ENCODE data around the gene LCE3C.
"Not testable (repeated sequence)": the region's sequence is repeated elsewhere in the genome, so short reads cannot be mapped to it uniquely, and the experiment has no call there.

The LCE3C gene, protein sequence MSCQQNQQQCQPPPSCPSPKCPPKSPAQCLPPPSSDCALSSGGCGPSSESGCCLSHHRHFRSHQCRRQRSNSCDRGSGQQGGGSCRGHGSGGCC
- 0 reads per million in 2 donors for total RNA-seq

DNA sequence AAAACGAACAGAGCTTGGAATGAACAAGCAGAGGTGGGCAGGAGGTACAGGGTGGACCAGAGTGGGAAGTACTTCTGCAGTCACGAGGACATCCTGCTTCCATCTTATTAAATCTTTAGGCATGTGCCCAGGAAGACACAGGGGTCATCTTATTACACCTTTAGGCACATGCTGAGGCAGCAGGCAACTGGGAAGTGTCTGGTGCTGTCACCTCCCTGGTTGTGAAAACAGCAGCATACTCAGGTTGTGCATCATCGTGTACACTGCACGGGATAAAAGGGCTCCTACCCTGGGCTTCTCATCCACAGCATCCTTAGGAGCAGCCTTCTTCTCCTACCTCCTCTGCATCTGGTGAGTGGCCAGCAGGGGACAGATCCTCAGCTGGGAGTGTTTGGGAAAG lies at the start of gene LCE3C:
LCE3C (plus strand) TSS at position 301 of the 400 bp plus-strand sequence. CDS start 498 bp downstream, outside the sequence.
- no peak for DNase-seq

DNA sequence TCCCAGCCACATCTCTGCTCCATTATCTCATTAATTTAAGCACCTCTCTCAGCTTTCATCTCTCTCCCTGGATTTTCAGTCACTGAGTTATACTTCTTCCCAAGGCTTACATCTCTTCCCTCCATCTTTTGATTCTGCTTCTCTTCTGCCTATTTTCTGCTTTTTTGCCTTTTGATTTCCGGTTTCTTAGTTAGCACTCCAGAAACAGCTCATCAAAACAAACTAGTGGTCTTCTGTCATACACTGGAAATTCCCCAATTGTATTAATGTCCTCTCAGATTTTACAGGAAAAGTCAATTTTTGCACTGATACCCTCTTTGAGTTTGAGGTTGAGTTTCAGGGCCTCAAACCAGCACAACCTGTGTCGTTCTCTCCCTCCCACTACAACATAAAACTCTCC lies 34.9 kb upstream of the LCE3C start:
- DNase-seq: no peak

DNA sequence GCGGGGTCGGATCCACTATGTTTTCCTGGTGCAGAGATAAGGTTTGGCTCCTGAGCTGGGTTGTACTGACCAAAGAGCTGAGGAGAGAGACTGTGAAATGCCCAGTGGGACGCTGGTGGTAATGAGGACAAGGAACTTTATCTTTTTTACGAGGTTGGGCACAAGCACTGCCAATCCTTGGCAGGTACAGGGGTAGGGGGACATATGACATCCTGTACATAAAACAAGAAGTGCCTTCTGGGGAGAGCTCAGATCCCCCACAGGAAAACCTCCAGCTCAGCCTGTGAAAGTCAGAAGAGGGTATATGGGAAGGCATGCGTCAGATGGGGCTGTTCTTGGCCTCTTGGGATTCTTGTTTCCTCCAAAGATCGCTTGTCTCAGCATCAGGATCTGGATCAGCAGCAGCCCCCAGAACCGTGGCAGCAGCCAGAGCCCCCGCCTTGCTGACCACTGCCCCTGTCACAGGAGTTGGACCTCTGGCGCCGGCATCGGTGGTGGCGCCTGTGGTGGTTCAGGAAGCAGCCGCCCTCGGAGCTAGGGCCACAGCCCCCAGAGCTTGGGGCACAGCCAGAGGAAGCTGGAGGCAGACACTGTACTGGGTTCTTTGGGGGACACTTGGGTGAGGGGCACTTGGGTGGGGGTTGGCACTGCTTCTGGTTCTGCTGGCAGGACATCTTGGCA lies 34.4 kb upstream of the LCE3C start:
- DNase-seq: no peak

DNA sequence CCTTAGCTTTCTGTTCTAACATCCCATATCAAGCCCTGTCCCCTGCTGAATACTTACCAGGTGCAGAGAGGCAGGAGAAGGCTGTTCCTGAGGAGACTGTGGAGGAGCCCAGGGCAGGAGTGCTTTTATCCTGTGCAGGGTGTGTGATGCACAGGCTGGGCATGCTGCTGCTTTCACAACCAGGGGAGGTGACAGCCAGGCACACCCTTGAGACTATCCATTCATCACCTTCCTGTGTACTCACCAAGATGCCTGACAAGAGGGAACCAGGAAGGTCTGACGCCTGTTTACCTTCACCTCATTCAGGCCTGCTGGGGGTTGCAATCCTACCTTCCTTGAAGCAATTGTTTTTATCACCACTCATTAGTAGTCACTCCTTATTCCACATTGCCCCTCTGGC lies 33.4 kb upstream of the LCE3C start, which contains the start of gene LCE3E:
LCE3E (minus strand) TSS at position 100 of the 400 bp plus-strand sequence. CDS start 572 bp downstream, outside the sequence.
- DNase-seq: no peak

DNA sequence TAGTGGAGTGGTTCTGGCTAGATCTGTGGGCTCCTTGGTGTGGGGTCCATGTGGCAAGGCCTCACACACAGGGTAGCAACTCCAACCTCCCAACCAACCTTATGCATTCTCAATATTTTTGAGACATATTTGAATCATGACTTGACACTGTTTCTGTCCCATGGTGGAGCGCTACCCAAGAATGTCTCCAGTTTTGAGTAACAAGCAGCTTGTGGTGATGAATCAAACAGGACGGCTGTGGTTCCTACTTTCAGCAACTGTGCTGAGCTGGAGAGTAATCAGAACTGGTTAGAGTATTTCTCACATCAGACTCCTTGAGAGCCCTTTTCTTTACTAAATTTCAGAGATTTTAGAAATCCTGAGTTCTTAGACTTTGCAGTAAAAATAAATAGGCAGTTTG lies 22.9 kb upstream of the LCE3C start:
- no peak for DNase-seq

DNA sequence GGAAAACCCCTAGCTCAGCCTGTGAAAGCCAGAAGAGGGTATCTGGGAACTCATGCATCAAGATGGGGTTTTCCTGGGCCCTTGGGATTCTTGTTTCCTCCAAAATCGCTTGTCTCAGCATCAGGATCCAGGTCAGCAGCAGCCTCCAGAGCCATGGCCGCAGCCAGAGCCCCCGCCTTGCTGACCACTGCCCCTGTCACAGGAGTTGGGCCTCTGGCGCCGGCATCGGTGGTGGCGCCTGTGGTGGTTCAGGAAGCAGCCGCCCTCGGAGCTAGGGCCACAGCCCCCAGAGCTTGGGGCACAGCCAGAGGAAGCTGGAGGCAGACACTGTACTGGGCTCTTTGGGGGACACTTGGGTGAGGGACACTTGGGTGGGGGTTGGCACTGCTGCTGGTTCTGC lies 20.5 kb upstream of the LCE3C start:
- not testable (repeated sequence) for DNase-seq

DNA sequence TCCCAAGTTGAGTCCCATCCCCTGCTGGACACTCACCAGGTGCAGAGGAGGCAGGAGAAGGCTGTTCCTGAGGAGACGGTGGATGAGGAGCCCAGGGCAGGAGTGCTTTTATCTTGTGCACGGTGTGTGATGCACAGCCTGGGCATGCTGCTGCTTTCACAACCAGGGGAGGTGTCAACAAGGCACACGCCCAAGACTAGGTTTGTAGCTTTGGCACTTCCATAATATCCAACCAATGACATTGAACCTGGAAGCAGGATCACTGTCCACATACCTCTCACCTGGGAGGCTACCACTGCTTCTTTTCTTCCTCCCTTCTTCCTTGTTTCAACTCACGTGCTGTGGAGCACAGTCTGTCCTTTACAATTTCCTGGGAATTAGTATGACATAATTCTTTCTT lies 19.6 kb upstream of the LCE3C start, which contains the start of gene LCE3D:
LCE3D (minus strand) TSS at position 84 of the 400 bp plus-strand sequence. CDS start 580 bp downstream, outside the sequence.
- DNase-seq: no peak

DNA sequence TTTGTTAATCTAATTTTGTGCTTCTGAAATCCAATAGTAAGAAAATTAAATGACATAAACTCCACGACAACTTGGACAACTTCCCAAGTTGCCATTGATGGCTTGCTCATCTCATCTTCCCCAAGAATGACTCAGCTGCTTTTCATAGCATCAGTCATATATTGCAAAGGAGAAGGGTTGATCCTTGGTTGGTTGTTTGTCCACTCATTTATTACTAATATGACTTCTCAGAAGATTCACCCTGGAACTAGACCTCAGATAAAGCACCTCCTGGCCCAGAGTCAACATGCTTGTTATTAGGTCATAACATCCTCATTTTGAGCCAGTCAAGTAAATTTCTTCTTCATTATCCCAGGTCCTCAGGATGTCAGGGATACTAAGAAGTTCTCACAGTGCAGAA lies 17.4 kb upstream of the LCE3C start:
- DNase-seq: no peak

DNA sequence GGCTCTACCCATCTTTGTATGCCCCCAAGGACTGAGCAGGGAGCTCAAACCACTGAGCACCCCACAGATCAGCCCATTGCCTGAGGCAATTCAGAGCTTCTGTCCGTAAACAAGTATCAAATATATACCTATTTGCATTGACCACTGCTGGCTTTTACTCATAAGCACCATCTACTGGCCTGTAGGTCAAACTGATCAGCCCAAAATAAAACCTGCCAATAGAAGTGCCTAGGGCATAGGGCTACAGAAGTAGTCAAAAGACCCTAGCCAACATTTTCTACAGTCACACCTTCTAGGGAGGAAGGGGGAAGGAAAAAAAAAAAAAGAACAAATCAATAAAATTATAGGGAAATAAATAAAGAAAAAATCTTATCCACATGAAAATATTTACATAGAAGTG lies 14.4 kb upstream of the LCE3C start:
- no peak for DNase-seq

DNA sequence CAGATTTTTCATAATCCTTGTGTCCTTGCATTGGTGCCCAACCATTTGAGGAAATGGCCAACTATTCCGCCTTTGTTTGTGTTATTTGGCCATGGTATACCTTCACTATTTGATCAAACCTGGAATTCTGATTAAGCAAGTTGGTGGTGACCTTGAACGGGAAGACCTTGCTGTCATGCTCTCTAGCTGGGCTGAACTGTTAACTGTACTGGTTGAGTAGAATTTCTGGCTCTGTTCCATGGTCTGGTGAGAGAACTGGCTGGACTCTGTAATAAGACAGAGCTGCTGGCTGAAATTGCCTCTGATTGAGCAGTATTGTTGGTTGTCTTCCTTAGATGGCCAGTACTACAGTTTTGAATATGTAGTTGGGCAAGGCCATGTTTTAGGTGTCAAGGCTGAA lies 3.0 kb upstream of the LCE3C start:
- DNase-seq: no peak

DNA sequence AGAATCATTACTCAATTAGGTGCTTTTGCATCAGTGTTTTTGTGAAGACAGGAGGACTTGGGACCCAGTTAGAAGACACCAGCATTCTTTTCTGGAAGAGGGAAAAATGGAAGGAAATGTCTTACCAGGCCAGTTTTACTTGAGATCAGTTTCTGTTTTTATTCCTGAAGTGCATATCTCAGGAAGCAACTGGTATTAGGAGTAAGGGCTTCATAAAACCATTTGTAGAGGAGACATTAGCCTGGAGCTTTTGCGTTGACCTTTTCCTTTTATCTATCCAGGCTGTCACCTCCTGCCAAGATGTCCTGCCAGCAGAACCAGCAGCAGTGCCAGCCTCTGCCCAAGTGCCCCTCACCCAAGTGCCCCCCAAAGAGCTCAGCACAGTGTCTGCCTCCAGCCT lies 13.5 kb downstream of the LCE3C start, which contains the start of gene LCE3B:
LCE3B (plus strand) TSS at position 301 of the 400 bp plus-strand sequence; CDS start at position 301, 0 bp downstream.
- no peak for DNase-seq

DNA sequence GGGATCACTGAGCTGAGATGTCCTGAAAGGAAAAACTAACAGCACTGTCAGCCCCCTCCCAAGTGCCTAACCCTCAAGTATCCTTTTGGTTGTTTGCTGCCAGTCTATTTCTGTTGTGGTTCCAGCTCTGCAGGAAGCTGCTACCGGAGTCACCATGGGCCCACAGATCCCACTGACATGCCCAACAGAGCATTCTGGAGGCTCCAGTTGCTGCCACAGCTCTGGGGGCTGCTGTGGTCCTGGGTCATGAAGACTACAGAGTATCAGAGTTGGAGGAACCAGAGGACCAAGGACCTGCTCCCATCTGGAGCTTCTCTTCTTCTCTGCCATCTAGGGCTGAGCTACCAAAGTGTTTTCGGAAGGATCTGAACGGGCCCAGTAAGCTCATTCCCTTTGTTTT lies 22.0 kb downstream of the LCE3C start:
- no peak for DNase-seq

DNA sequence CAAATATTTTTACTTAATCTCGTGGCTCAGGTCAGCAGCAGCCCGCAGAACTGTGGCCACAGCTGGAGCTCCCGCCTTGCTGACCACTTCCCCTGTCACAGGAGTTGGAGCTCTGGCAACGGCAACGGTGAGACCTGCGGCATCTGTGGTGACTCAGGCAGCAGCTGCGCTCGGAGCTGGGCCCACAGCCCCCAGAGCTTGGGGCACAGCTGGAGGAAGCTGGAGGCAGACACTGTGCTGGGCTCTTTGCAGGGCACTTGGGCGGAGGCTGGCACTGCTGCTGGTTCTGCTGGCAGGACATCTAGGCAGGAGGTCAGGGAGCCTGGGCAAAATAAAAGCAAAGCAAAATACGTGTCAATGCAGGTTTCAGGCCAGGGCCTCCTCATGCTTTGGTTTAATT lies 22.8 kb downstream of the LCE3C start, which contains the start of gene LCE3A:
LCE3A (minus strand) TSS at position 301 of the 400 bp plus-strand sequence; CDS start at position 301, 0 bp downstream.
- no peak for DNase-seq

DNA sequence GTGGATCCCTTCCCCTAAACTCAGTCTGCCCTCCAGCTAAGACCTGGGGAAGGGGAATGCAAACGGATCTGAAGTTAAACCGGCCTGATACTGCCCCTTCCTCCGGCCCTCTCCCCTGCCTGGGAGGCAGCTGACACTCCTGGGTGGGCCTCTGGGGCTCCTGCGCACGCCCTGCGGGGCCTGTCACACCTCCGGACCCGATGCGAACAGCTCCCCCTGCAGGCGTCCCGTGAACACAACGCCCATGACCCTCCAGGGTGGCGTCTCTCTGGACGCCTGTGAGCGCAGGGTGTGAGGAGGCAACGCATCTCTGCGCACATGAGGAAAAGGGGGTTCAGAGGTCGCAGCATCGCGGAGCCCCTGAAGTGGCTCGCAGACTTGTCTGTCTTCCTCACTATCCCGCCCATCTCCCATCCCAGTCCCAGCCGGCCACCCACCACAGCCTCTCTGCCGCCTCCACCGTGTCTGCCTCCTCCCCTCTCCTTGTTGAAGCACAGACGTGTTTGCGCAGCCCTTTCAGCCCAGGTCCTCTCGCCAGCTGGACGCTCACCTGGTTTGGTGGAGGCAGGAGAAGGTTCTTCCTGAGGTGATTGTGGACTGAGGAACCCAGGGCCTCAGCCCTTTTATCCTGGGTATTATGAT lies 23.3 kb downstream of the LCE3C start:
- DNase-seq: no peak

DNA sequence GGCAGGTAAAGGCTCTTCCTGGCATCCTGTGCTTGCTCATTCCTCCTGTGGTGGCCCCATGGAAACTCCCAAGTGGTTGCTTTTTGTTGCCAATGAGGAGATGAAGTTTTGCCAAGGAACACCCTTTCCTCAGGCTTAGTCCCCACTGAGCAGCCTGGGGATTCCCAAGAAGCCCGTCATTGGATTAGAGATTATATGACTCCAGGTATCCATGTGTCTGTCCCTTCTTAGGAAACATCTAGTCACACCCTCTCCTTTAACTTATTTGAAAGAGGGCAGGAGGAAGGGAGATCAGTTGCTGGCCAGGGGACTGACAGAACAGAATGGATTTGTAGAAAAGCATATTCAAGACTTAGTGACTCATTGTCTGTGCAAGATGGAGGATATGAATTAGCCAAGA lies 26.7 kb downstream of the LCE3C start:
- DNase-seq: no peak

DNA sequence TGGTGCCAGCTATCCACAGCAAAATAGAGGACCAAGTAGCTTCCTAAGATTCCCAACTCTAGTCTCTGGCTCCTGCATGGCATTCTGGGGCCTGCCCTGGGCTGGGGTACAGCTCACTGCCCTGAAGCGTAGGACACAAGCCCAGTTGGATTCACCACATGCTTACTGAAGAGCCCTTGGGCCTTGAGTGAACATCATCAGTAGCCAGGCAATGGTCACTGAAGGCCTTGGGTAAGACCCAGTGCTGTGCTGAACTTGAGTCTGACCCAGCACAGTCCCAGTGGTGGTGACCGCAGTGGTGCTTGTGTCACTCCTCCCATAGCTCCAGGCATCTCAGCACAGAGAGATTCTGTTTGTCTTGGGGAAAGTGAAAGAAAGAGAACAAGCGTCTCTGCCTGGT lies 30.6 kb downstream of the LCE3C start:
- no peak for DNase-seq

DNA sequence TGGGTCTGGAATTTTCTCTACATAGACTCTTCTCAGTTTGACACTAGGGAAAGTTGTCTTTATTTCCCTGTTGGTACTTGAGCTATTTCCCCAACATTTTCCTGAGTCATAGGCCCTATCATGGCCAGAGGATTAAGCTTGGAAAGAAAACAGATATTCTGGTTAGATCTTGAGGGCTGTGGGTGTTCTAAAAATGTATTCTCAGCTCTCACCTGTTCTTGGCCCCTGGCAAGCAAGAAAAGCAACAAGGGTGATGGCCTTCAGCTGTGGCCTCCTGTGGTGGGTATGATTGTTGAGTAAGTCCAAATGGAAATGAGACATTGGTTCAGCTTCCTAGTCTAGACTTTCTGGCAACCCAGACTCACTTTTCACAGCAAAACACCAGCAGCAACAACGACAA lies 40.3 kb downstream of the LCE3C start:
- DNase-seq: no peak

DNA sequence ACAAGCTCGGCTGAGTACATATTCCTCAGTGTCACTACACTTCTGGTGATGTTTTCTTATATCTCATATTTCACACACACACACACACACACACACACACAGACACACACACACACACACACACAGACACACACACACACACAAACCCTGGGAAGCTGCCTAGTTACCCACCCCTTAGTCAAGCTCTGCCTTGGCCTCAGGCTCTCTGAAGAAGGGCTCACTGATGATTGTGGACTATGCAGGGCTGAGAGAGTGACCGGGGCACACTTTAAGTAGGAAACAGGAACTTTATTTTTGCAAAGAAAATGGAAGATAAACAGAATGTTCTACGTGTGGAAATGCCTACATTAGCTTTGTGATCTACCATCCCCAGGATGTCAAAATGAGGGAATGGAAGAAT lies 43.9 kb downstream of the LCE3C start:
- DNase-seq: no peak

DNA sequence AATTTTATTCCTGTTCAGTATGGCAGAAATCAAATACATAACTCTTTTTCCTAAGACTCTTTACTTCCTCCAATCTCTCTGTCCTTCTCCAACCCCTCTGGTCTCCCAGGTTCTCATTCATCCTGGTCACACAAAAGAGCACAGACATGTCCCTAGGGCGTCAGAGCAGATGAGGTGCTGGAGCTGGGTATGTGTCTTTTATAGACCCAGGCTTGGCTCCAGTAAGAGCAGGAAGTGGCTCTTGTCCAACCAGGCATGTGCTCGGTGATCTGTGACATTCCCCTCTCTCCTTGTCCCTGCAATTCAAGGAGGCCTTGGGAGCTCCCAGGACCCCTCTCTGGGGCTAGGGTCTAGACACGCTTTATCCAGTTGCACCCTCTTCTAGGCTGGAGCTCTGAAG lies 45.1 kb downstream of the LCE3C start:
- DNase-seq: no peak

DNA sequence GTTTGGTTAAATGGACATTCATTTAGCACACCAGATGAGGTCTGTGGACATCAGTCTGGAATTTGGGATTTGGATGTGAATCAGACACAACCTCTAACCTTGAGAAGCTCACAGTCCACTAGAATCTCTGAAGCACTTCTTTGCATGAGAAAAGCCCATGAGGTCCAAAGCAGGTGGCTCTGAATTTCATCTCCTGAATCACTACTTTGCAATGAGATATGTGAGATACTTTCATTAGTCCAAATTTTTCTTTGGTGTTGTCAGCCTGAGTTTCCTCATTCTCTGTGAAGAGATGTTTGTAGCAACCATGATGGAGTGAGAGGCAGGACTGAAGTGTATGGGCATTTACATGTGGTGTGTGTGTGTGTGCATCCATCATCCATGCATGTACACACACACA lies 46.6 kb downstream of the LCE3C start:
- no peak for DNase-seq

Measured in T-helper 9 cell (primary cell).